ENCODE results near the gene SPATA21. TPM values are rescaled to one million over a fixed set of nuclear protein-coding genes. Genes with fewer than 3 reads are reported as not detected.

Gene SPATA21
- total RNA-seq, 2 donors from 2014 or later = not detected

DNA sequence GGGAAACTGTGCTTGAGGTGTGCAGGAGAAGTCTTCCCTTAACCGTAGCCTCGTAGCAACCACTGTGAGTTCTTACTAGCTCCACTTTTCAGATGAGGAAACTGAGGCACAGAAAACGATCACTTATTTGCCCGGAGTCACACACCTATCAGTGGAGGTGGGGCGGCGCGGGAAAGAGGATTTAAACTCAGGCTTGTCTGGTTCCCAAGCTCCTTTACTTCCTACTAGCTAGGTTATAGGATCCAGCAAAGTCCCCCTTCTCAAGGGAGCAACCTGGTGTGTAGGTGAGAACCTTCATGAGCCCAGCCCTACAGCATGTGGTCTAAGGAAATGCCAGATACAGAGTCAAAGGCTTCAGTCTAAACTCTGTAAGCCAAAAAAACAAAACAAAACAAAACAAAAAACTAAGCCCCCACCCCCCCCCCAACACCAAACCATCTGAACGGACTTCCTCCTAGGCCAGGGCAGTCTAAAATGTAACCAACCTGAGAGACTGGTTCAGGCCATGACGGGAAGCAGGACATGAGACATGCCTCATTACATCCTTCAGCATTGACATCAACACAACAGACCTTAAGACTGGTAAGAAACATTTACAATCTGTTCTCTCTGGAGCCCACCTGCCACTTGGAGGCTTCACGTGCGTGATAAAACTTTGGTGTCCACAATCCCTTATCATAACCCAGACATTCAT, 84.2 kb downstream of the SPATA21 start:
- Mint-ChIP-seq H3K27ac (peak overlapping the region; percentile 92), H3K4me3 (peak overlapping the region; percentile 94)

DNA sequence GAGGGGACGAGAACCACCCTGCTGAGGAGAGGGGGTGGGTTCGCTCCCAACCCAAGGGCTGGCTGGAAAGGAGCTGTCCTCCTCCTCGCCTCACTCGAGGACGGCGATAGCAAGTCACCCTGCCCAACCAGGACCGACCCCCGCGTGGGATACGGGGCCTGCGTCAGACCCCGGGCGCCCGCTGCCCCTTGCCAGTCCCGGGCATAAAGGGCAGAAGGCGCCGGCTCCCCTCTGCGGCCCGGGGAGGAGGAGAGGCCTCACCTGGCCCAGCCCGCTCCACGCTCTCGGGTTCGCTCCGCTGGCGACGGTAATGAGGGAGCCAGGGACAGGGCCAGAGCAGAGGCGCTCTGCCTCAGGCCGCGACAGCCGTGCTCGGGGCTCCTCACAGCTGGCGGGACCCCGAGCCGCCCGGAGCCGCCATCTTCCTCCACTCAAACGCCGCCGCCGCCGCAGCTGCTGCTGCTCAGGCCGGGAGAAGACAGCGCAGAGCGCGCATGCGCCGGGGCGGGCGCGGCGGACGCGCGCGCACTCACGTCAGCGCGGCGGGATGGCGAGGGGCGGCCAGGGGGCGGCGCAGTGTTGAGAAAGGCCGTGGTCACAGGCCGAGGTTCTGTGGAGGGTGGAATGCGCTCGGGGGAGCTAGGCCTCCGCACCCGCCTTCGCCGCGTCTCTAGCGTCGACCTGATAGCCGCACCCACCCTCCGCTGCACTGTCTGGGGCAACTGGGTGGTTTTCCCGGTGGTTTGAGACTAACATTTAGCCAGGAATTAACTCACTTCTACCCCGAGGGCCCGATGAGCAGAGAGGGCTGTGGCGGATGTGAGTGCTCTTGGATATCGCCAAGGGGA, 85.0 kb downstream of the SPATA21 start, which contains the start of gene FBXO42:
FBXO42 (minus strand) TSS at position 487 of the 848 bp plus-strand sequence. CDS start 37,062 bp downstream, outside the sequence.
- peak; percentile 92 for ATAC-seq
- no peaks in the 10 kb centered on the region for H3K27me3 Mint-ChIP-seq
- peaks cover 24% of the 10 kb centered on the region for H3K4me1 Mint-ChIP-seq

More for the DNA sequence above, 84.2 kb downstream of the SPATA21 start:
- no peaks in the 10 kb centered on the region for H3K36me3 Mint-ChIP-seq (ENCODE audit: low read depth)
- ATAC-seq (no peak), DNase-seq (no peak)
- peaks cover 24% of the 10 kb centered on the region for H3K4me1 Mint-ChIP-seq
- no peaks in the 10 kb centered on the region for H3K9me3 ChIP-seq (ENCODE audit: control insufficient read depth, low read length, poor library complexity, severe bottlenecking)
- no peaks in the 10 kb centered on the region for H3K27me3 Mint-ChIP-seq

DNA sequence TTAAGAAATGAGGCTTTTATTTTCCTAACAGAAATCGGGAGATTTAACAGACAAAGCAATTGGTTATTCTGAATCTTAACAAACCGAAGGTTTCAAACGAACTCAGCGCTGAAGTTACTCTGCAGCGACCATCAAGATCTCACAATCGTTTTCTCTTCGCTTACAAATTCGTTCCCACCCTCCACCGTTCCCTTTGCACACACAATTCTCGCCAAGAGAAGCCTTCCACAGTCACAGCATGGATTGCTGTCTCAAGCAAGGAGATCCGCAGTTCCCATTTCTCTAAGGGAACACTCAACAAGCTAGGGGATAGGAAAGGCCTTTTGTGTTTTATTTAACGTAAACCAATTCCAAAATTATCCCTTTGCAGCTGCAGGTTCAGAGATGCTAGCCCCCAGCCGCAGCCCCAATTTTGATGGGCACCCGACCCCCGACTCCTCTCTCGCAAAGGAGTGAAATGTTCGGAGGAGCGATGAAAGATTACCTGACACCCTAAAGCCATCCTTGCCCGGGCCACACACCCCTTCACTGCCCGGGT, 85.7 kb downstream of the SPATA21 start:
- H3K4me1 Mint-ChIP-seq = peaks cover 24% of the 10 kb centered on the region
- peak overlapping the region; percentile 92 for H3K27ac Mint-ChIP-seq
- peak overlapping the region; percentile 94 for H3K4me3 Mint-ChIP-seq
- H3K36me3 Mint-ChIP-seq (ENCODE audit: low read depth) = no peaks in the 10 kb centered on the region
- H3K9me3 ChIP-seq (ENCODE audit: control insufficient read depth, low read length, poor library complexity, severe bottlenecking) = no peaks in the 10 kb centered on the region
- ATAC-seq = no peak
- DNase-seq = no peak
- no peaks in the 10 kb centered on the region for H3K27me3 Mint-ChIP-seq

More for the DNA sequence above, 85.0 kb downstream of the SPATA21 start, which contains the start of gene FBXO42:
- Mint-ChIP-seq H3K36me3 (ENCODE audit: low read depth) (no peaks in the 10 kb centered on the region), H3K4me3 (peak within 1 kb of the TSS; percentile 94), H3K27ac (peak within 1 kb of the TSS; percentile 92)
- DNase-seq = peak; percentile 91 to 93 (median 92)
- H3K9me3 ChIP-seq (ENCODE audit: control insufficient read depth, low read length, poor library complexity, severe bottlenecking) = no peaks in the 10 kb centered on the region

DNA sequence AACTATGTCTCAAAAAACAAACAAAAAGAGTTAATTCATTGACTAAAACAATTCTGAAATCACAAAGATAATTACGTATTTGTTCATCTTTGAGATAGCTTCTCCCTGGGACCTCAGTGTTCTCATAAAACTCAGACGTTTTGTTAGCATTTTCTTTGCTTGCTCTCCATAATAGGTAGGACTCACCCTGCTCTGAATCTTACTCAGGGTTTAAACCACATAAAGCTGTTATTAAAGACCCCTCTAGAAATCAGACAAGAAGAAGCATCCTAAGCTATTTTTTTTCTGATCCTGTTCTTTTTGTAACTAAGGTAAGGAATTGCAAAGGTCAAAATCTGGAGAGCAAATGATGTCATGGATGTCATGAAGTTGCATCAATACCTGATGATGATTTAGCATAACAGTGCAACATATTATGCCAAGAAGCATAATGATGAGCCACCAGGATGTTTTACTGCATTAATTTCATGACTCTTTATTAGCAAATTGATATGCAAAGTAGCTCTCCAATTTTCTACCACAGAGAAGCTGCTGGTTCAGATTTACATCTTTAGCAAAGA, 87.3 kb downstream of the SPATA21 start:
- no peak overlapping the region for H3K4me3 Mint-ChIP-seq
- peaks cover 30% of the 10 kb centered on the region for H3K4me1 Mint-ChIP-seq
- peak overlapping the region; percentile 92 for H3K27ac Mint-ChIP-seq
- no peaks in the 10 kb centered on the region for H3K36me3 Mint-ChIP-seq (ENCODE audit: low read depth)
- no peaks in the 10 kb centered on the region for H3K27me3 Mint-ChIP-seq
- H3K9me3 ChIP-seq (ENCODE audit: control insufficient read depth, low read length, poor library complexity, severe bottlenecking) = no peaks in the 10 kb centered on the region
- ATAC-seq (no peak), DNase-seq (no peak)

Other genes with a start within 250 kb of the SPATA21 start
- 1 to 10 TPM; 9.1 to 9.3 TPM for gene ARHGEF19, start 224.8 kb downstream of the SPATA21 start, total RNA-seq
- 1 to 10 TPM; 4.3 to 6.9 TPM for gene CPLANE2, start 200.2 kb downstream of the SPATA21 start, total RNA-seq
- gene FBXO42, start 84.9 kb downstream of the SPATA21 start, total RNA-seq = 10 to 100 TPM; 17.4 to 20.5 TPM
- 100 to 1,000 TPM; 123 to 133 TPM for gene SZRD1, start 70.2 kb downstream of the SPATA21 start, total RNA-seq
- gene NECAP2, start 3.3 kb upstream of the SPATA21 start, total RNA-seq = 100 to 1,000 TPM; 107 to 108 TPM
- gene RNU1-1, start 76.9 kb upstream of the SPATA21 start, total RNA-seq = 1,000 to 10,000 TPM; 3,182 to 3,922 TPM
- gene NBPF1, start 176.1 kb upstream of the SPATA21 start, total RNA-seq = 10 to 100 TPM in 1 of 2 donors, 1 to 10 TPM in 1; 9.7 to 17.6 TPM
- gene RNU1-3, start 229.5 kb upstream of the SPATA21 start, total RNA-seq = 1,000 to 10,000 TPM; 3,182 to 3,922 TPM

Data from T-helper 17 cell (primary cell).